ENCODE results near the gene FAM43B.

- TF ChIP-seq, protein P1, sequence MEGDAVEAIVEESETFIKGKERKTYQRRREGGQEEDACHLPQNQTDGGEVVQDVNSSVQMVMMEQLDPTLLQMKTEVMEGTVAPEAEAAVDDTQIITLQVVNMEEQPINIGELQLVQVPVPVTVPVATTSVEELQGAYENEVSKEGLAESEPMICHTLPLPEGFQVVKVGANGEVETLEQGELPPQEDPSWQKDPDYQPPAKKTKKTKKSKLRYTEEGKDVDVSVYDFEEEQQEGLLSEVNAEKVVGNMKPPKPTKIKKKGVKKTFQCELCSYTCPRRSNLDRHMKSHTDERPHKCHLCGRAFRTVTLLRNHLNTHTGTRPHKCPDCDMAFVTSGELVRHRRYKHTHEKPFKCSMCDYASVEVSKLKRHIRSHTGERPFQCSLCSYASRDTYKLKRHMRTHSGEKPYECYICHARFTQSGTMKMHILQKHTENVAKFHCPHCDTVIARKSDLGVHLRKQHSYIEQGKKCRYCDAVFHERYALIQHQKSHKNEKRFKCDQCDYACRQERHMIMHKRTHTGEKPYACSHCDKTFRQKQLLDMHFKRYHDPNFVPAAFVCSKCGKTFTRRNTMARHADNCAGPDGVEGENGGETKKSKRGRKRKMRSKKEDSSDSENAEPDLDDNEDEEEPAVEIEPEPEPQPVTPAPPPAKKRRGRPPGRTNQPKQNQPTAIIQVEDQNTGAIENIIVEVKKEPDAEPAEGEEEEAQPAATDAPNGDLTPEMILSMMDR (IDR thresholded peaks at IDR 0.05) = no peak
- TF ChIP-seq POLR2A (IDR thresholded peaks at IDR 0.05) = no peak
Observed at GRCh38 chr1:20552728-20553445, 514 bp downstream of the FAM43B start.
